ENCODE results near the gene RCBTB2.

- no peak for TF ChIP-seq PATZ1 (CRISPR knock-in tag; IDR thresholded peaks at IDR 0.05; ENCODE audit: borderline replicate concordance)
- no peak for TF ChIP-seq ZNF8 (CRISPR knock-in tag; IDR thresholded peaks at IDR 0.05)
- no peak for TF ChIP-seq RARB (CRISPR knock-in tag; IDR thresholded peaks at IDR 0.05)
- no peak for TF ChIP-seq SNAI2 (CRISPR knock-in tag; IDR thresholded peaks at IDR 0.05)
- TF ChIP-seq, protein P1, sequence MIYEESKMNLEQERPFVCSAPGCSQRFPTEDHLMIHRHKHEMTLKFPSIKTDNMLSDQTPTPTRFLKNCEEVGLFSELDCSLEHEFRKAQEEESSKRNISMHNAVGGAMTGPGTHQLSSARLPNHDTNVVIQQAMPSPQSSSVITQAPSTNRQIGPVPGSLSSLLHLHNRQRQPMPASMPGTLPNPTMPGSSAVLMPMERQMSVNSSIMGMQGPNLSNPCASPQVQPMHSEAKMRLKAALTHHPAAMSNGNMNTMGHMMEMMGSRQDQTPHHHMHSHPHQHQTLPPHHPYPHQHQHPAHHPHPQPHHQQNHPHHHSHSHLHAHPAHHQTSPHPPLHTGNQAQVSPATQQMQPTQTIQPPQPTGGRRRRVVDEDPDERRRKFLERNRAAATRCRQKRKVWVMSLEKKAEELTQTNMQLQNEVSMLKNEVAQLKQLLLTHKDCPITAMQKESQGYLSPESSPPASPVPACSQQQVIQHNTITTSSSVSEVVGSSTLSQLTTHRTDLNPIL (CRISPR knock-in tag; IDR thresholded peaks at IDR 0.05; ENCODE audit: low read depth), result no peak
- TF ChIP-seq TSHZ2 (CRISPR knock-in tag; IDR thresholded peaks at IDR 0.05), result no peak
- TF ChIP-seq OSR1 (CRISPR knock-in tag; IDR thresholded peaks at IDR 0.05), result no peak
Measured at GRCh38 chr13:48493851-48494250, 39.0 kb downstream of the RCBTB2 start.

All from SK-N-SH treated with all-trans-retinoic acid at 6 μM for 48 hours (cell line).